Skeletal muscle satellite cell (primary cell): ENCODE measurements around the gene KCTD18.

ENCODE experiments used
- H3K27me3 ChIP-seq: 2 replicates; pipeline ENCODE4 v1.7.0; 2013; ENCODE audit warnings: low read length; ENCODE audit not compliant: control insufficient read depth, insufficient read depth
- H3K36me3 ChIP-seq: 2 replicates; pipeline ENCODE4 v1.7.0; 2013; ENCODE audit warnings: mild to moderate bottlenecking, control low read depth, low read length; ENCODE audit not compliant: insufficient read depth
- H3K4me1 ChIP-seq: 2 replicates; pipeline ENCODE4 v1.7.0; 2013; ENCODE audit warnings: low read length; ENCODE audit not compliant: control insufficient read depth, insufficient read depth
- H3K4me2 ChIP-seq: 2 replicates; pipeline ENCODE4 v1.7.0; 2013; ENCODE audit warnings: mild to moderate bottlenecking, low read length
- H3K4me3 ChIP-seq: 2 replicates; pipeline ENCODE4 v1.7.0; 2013; ENCODE audit warnings: low read length
- H3K9ac ChIP-seq: 2 replicates; pipeline ENCODE4 v1.7.0; 2013; ENCODE audit warnings: mild to moderate bottlenecking, low read depth, low read length, moderate library complexity
- H3K9me3 ChIP-seq: replicated peaks from 2 replicates; pipeline ENCODE4 v1.7.0; 2013; ENCODE audit warnings: mild to moderate bottlenecking, control low read depth, low read length

Gene KCTD18

DNA sequence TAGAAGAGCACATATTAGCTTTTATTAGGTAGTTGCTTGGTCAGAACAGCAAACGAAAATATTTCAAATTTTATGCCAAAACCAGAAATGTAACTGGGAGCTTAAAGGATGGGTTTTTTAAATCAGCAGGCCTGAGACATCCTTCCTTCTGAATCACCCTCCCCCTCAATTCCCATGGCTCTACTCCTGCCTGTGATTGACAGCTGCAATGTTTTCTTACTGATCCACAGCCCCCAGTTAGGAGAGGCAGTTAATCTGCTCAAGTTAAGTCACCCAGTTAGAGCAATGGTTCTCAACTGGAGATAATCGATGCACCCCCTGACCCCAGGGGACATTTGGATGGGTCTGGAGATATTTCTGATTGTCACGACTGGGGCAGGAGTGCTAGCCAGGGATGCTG, 24.9 kb downstream of the KCTD18 start:
- Histone ChIP-seq H3K36me3 (peaks cover 6% of the 10 kb centered on the region), H3K4me1 (peaks cover 22% of the 10 kb centered on the region), H3K9ac (no peak overlapping the region), H3K9me3 (no peaks in the 10 kb centered on the region), H3K4me3 (no peak overlapping the region), H3K4me2 (no peak overlapping the region), H3K27me3 (no peaks in the 10 kb centered on the region)

DNA sequence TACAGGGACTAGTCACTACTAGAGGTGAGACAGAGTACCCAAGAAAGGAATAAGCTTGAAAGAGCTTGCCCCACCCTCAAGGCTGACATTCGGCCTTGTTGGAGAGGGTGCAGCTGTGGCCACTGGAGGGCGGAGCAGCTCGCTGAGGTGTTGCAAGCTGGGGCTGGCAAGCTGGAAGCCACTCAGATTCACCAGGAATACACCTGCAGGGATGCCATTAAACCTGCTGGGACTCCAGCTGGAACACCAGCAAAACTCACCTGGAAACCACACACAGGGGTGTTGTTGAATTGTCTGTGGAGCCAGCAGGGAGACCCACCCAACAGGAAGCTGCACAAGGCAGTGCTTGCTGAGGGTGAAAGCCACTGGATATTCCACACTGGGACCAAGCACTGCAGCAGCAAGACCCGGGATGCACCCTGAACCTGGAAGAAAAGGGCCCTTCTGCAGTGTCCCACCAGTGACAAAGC, 26.1 kb downstream of the KCTD18 start:
- H3K36me3 ChIP-seq, result peaks cover 9% of the 10 kb centered on the region
- no peak overlapping the region for H3K4me3 ChIP-seq
- H3K9ac ChIP-seq, result no peak overlapping the region
- H3K4me1 ChIP-seq, result peaks cover 32% of the 10 kb centered on the region
- H3K4me2 ChIP-seq, result no peak overlapping the region
- no peaks in the 10 kb centered on the region for H3K27me3 ChIP-seq
- no peaks in the 10 kb centered on the region for H3K9me3 ChIP-seq

DNA sequence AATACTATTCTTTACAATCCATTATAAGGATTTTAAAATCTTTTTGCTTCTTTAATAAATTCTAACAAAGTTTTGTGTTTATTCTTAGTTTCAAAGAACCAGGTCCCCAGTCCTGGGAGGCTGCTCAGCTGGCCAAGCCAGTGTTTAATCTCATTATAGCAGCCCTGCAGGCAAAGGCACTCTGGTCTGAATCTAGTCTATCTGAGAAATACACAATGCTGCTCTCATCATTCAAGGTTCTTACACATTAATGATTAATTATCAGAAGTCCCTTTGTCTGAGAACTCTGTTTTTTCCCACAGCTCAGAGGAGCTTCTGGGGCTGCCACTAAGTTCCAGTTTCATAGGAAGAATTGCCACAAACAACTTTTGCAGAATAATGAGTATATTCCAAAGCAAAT, 27.7 kb downstream of the KCTD18 start:
- Histone ChIP-seq H3K36me3 (peaks cover 21% of the 10 kb centered on the region), H3K4me2 (no peak overlapping the region), H3K9me3 (no peaks in the 10 kb centered on the region), H3K27me3 (no peaks in the 10 kb centered on the region), H3K4me1 (peaks cover 46% of the 10 kb centered on the region), H3K4me3 (no peak overlapping the region), H3K9ac (no peak overlapping the region)

DNA sequence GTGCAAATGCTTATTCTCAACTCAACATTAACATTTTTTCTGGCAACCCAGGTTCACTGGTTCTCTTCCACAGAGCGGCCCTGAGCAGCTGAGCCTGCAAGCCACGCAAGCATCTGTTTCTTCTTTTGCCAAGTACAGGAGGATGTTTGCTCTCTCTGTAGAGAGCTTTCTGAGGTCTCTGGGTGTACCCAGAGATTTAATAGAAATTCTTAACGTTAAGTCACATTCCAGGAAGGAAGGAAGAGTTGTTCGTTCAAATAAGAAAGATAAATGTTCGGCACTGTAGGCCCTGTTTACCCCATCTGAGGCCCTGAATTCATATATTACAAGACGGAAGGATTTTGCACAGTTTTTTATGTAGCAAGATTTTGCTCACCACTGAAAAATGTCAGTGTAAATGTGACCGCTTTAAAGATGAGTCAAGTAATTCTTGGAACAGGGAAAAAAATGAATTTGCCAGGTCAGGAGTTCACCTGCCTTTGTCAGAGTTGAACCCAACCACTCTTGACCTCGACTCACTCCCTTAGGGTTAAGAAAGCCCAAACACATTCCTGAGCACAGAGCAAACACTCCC, 30.1 kb downstream of the KCTD18 start:
- peak overlapping the region; percentile 0 for H3K4me3 ChIP-seq
- H3K4me1 ChIP-seq, result peaks cover 46% of the 10 kb centered on the region
- peak overlapping the region; percentile 24 for H3K9ac ChIP-seq
- H3K9me3 ChIP-seq, result no peaks in the 10 kb centered on the region
- no peaks in the 10 kb centered on the region for H3K27me3 ChIP-seq
- peak overlapping the region; percentile 30 for H3K4me2 ChIP-seq
- peaks cover 34% of the 10 kb centered on the region for H3K36me3 ChIP-seq

DNA sequence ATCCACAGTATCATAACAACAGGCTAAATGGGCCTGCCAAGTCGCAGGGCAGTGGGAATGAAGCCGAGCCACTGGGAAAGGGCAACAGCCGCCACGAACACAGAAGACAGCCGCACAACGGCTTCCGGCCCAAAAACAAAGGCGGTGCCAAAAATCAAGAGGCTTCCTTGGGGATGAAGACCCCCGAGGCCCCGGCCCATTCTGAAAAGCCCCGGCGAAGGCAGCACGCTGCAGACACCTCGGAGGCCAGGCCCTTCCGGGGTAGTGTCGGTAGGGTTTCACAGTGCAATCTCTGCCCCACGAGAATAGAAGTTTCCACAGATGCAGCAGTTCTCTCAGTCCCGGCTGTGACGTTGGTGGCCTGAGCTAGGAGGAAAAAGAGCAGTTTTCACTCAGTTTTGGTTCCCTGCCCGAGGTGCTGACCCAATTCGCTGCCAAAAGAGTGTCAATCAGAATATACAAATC, 32.2 kb downstream of the KCTD18 start:
- Histone ChIP-seq H3K36me3 (peaks cover 41% of the 10 kb centered on the region), H3K9ac (no peak overlapping the region), H3K27me3 (no peaks in the 10 kb centered on the region), H3K4me2 (no peak overlapping the region), H3K4me3 (no peak overlapping the region), H3K9me3 (no peaks in the 10 kb centered on the region), H3K4me1 (peaks cover 46% of the 10 kb centered on the region)

DNA sequence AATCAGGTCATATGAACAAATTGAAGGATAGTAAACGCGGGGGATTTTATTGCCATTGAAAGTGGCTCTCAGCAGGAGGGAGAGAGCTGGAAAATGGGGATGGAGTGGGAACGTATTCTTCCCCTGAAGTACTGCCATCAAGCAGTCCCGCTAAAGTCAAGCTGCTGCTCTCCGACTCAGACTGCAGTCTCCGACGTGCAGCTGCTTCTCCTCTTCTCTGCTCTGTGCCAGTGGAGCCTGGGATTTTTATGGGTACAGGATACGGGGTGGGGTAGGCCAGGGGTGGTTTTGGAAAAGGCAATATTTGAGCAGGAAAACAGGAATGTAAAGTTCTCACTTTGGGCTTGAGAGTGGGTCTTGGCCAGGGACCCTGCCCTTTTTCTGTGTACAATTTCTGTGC, 33.0 kb downstream of the KCTD18 start:
- peak overlapping the region; percentile 10 for H3K4me2 ChIP-seq
- no peak overlapping the region for H3K4me3 ChIP-seq
- peak overlapping the region; percentile 3 for H3K9ac ChIP-seq
- H3K36me3 ChIP-seq, result peaks cover 49% of the 10 kb centered on the region
- no peaks in the 10 kb centered on the region for H3K27me3 ChIP-seq
- no peaks in the 10 kb centered on the region for H3K9me3 ChIP-seq
- H3K4me1 ChIP-seq, result peaks cover 46% of the 10 kb centered on the region

DNA sequence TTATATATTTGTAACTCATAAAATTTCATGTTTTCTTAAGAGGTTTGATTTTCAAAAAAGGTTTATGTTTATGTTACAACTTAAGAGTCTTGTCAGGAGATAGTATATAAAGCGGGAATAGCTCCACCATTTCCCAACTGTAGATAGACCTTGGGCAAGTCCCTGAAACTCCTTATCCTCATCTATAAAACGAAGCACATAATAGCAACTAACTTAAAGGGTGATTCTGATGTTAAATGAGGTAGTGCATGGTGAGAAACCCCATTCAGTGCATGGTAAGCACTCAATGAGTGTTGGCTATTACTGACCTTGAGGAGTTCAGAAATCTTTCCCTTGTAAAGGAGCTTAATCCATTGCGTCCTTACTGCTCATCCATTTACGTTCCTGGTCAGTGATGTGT, 34.1 kb downstream of the KCTD18 start:
- H3K36me3 ChIP-seq, result peaks cover 54% of the 10 kb centered on the region
- H3K9ac ChIP-seq, result no peak overlapping the region
- no peaks in the 10 kb centered on the region for H3K9me3 ChIP-seq
- no peaks in the 10 kb centered on the region for H3K27me3 ChIP-seq
- H3K4me2 ChIP-seq, result no peak overlapping the region
- H3K4me3 ChIP-seq, result no peak overlapping the region
- H3K4me1 ChIP-seq, result peaks cover 41% of the 10 kb centered on the region

DNA sequence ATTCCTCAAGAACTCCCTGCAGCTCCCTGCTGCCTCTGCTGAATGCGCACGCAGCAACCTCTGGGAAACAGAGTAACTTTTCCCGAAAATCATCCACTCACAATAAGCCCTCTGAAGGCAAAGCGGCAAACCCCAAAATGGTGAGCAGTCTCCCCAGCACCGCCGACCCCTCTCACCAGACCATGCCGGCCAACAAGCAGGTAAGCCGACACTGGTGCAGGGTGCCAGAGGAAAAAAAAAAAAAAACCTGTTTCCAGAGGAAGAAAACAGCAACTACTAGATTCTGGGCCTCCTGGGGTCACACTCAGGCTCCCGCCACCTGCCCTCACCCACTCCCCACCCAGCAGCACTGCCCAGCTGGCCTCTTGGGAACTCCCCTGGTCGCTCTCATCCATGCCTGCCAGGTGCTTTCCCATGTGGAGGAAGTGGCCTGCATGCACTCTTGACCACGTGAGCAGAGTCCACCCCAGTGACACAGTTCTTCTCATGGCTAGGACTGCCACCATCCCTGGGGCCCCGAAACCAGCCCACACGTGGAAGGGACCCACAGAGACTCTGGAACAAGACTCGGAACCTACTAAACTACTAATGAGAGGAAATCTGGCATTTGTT, 36.9 kb downstream of the KCTD18 start:
- no peak overlapping the region for H3K4me3 ChIP-seq
- peaks cover 40% of the 10 kb centered on the region for H3K4me1 ChIP-seq
- no peaks in the 10 kb centered on the region for H3K27me3 ChIP-seq
- no peak overlapping the region for H3K9ac ChIP-seq
- H3K9me3 ChIP-seq, result no peaks in the 10 kb centered on the region
- peaks cover 66% of the 10 kb centered on the region for H3K36me3 ChIP-seq
- no peak overlapping the region for H3K4me2 ChIP-seq

DNA sequence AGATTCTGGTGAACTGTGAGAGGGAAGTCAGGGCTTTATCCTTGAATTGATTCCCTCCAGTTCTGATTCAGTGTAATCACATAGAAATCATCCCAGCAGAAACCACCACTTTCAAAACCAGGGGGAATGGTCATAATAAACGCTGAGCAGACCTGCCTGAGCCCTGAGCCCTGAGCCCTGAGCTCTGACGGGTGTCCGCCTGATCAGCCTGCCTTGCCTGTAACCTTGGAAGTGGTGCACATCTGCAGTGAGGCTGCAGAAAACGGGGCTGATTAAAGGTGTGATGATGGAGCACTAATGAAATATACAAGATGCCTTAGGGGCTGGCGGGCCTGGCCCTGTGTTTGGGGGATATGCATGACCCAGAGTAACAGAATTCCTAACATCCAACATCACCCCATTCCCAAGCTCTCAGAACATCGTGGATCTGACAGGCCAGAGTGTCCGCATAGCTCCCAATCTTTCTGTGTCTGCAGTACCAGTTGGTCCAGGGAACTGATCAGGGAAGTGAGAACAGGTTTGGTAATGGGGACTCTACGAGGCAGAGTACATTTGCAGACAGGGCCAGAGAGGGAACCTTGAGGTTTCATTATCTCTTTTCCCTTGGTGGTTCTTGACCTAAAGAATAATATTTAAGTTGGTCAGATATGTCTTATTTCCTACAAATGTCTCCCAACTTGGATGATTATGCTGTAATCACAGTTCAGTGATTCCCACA, 37.8 kb downstream of the KCTD18 start:
- Histone ChIP-seq H3K9me3 (no peaks in the 10 kb centered on the region), H3K4me3 (no peak overlapping the region), H3K4me1 (peaks cover 40% of the 10 kb centered on the region), H3K36me3 (peaks cover 69% of the 10 kb centered on the region), H3K9ac (no peak overlapping the region), H3K4me2 (no peak overlapping the region), H3K27me3 (no peaks in the 10 kb centered on the region)

DNA sequence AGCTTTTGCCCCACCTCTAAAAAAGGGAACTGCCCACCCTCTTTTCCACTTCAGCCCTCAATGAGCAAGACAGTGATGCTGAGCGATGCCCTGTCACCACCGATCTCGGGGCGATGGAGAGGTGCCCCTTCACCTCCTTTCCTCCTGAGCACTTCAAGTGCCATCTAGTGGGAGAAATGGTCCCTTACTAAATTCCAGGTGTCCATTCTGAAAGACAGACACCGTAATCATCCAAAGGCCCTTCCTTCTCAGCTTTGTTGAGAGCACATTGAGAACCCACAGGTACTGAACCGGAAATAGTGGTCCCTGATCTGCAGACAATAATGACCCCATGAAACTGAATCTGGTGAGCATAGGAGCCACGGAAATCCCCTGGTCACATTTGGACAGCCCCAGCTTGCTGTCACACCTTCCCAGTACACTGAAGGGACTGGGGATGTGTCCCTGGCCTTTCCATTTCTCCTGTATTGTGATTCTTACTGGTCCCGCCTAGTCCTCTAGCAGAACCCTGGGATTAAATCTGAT, 38.5 kb downstream of the KCTD18 start:
- no peak overlapping the region for H3K9ac ChIP-seq
- H3K36me3 ChIP-seq, result peaks cover 64% of the 10 kb centered on the region

DNA sequence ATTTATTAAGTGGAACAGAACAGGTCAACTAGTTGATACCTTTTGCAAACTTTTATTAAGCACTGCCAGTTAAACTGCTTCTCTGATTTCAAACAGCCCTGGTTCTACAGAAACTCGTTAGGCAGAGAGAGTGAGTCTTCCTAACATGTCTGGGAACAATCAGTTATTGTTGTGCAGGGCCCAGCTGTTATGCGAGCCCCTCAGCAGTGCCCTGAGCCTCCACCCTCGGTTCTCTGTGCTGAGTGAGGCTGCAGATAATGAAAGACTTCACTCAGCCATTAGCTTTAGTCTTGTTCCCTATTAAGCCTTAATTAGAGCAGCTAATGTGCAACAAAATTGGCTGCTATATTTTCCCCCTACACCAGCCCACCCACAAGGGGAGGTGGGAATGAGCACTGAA, 39.6 kb downstream of the KCTD18 start:
- no peaks in the 10 kb centered on the region for H3K9me3 ChIP-seq
- no peak overlapping the region for H3K9ac ChIP-seq
- H3K4me1 ChIP-seq, result peaks cover 43% of the 10 kb centered on the region
- peak overlapping the region; percentile 31 for H3K4me2 ChIP-seq
- H3K4me3 ChIP-seq, result no peak overlapping the region
- peaks cover 68% of the 10 kb centered on the region for H3K36me3 ChIP-seq
- no peaks in the 10 kb centered on the region for H3K27me3 ChIP-seq

More for the DNA sequence above, 38.5 kb downstream of the KCTD18 start:
- Histone ChIP-seq H3K4me3 (no peak overlapping the region), H3K4me2 (no peak overlapping the region), H3K4me1 (peaks cover 40% of the 10 kb centered on the region), H3K27me3 (no peaks in the 10 kb centered on the region), H3K9me3 (no peaks in the 10 kb centered on the region)
